SK-N-SH treated with all-trans-retinoic acid at 6 μM for 48 hours (cell line): ENCODE measurements around the gene MBTD1.

Source experiments
- ARNTL ChIP-seq: fragments of 450-650 bp; formaldehyde crosslinking; IDR thresholded peaks from 2 replicates; pipeline ENCODE4 v1.5.0; 2020; ENCODE audit warnings: low read depth, mild to moderate bottlenecking, moderate library complexity, borderline replicate concordance
- TF ChIP-seq, protein P1 (sequence below): fragments of 250-450 bp; sonication (Bioruptor Pico); IDR thresholded peaks from 2 replicates; pipeline ENCODE4 v1.8.0; 2020; ENCODE audit warnings: mild to moderate bottlenecking, moderate library complexity, borderline replicate concordance

DNA sequence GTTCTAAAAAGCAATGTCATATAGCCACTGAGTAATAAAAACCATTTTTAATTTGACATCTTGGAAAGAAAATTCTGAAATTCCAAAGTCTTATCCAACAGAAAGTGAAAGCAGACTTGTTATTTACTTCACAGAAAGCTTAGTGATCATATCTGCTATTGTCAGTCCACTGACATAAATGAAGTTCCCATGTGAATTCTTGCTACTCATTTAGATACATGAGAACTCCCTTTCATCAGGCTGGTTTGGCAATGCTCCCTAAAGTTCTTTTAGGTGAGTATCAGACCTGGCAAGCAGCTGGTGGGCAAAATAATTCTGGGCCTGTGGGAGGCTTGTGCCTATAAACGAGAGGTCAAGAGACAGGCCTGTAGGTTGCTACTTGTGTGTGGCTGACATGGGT, 70.2 kb downstream of the MBTD1 start:
- no peak for TF ChIP-seq ARNTL (CRISPR knock-in tag)
- TF ChIP-seq, protein P1, sequence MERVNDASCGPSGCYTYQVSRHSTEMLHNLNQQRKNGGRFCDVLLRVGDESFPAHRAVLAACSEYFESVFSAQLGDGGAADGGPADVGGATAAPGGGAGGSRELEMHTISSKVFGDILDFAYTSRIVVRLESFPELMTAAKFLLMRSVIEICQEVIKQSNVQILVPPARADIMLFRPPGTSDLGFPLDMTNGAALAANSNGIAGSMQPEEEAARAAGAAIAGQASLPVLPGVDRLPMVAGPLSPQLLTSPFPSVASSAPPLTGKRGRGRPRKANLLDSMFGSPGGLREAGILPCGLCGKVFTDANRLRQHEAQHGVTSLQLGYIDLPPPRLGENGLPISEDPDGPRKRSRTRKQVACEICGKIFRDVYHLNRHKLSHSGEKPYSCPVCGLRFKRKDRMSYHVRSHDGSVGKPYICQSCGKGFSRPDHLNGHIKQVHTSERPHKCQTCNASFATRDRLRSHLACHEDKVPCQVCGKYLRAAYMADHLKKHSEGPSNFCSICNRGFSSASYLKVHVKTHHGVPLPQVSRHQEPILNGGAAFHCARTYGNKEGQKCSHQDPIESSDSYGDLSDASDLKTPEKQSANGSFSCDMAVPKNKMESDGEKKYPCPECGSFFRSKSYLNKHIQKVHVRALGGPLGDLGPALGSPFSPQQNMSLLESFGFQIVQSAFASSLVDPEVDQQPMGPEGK (CRISPR knock-in tag): no peak
